Mammary epithelial cell (primary cell): ENCODE data around the gene CHAMP1.

Source experiments
- CTCF ChIP-seq, 2 donors: IDR thresholded peaks in 1 of 2; conservative IDR thresholded peaks in 1 of 2; 2 replicates each; pipeline ENCODE4 v1.5.1; 2011 to 2012; ENCODE audit warnings: inconsistent platforms in 2 of 2, low read length in 2 of 2, mild to moderate bottlenecking in 2 of 2, control low read depth in 1 of 2, low read depth in 1 of 2; ENCODE audit not compliant: insufficient read depth in 1 of 2; ENCODE audit errors: extremely low read depth in 1 of 2
- EZH2 ChIP-seq: IDR thresholded peaks from 2 replicates; pipeline ENCODE4 v1.6.1; 2012; ENCODE audit warnings: low read length, inconsistent platforms, borderline replicate concordance

GRCh38 chr13:114299604-114300305 lies 14.5 kb upstream of the CHAMP1 start:
- TF ChIP-seq CTCF (conservative IDR thresholded peaks at IDR 0.05 in 1 of 2, IDR thresholded peaks at IDR 0.05 in 1 of 2; ENCODE audit: extremely low read depth in 1 of 2, insufficient read depth in 1 of 2, low read depth in 1 of 2, low read length in 2 of 2) (no peak), EZH2 (no peak)
